OCI-LY3 (cell line): ENCODE data around the gene NFIA.
A peak's percentile ranks its signal among the peaks of the same experiment; 100 is the strongest.

Experiments
- H2AFZ ChIP-seq: fragments of 200-600, 300-600 bp; shearing (Covaris generic); 2 replicates; pipeline ENCODE4 v1.6.0; 2014; ENCODE audit warnings: antibody characterized with exemption, low read depth, low read length
- H3K27ac ChIP-seq: fragments of 200-600, 300-600 bp; sonication (generic); 2 replicates; pipeline ENCODE4 v1.5.1; 2014; ENCODE audit warnings: mild to moderate bottlenecking, low read length, moderate library complexity, mixed read lengths
- H3K27me3 ChIP-seq: fragments of 200-600, 300-600 bp; sonication (generic); 2 replicates; pipeline ENCODE4 v1.6.1; 2014; ENCODE audit warnings: low read depth, low read length, mixed read lengths
- H3K36me3 ChIP-seq: fragments of 200-600, 300-600 bp; sonication (generic); replicated peaks from 2 replicates; pipeline ENCODE3; 2014; ENCODE audit warnings: low read depth, low read length, mixed read lengths
- H3K4me1 ChIP-seq: fragments of 300-600, 200-600 bp; sonication (generic); 2 replicates; pipeline ENCODE4 v1.6.1; 2014; ENCODE audit warnings: low read length, mixed read lengths
- H3K4me2 ChIP-seq: fragments of 200-600, 300-600 bp; sonication (generic); 2 replicates; pipeline ENCODE4 v1.6.1; 2014; ENCODE audit warnings: low read length, mixed read lengths
- H3K4me3 ChIP-seq: fragments of 300-600, 200-600 bp; sonication (generic); 2 replicates; pipeline ENCODE4 v1.5.1; 2014; ENCODE audit warnings: antibody characterized with exemption, mild to moderate bottlenecking, low read length, moderate library complexity
- H3K79me2 ChIP-seq: fragments of 300-600, 200-600 bp; shearing (Covaris generic); 2 replicates; pipeline ENCODE4 v1.6.1; 2014; ENCODE audit warnings: mild to moderate bottlenecking, low read length, mixed read lengths
- H3K9ac ChIP-seq: fragments of 300-600, 200-600 bp; shearing (Covaris generic); 2 replicates; pipeline ENCODE4 v1.6.0; 2014; ENCODE audit warnings: mild to moderate bottlenecking, low read length, moderate library complexity
- H3K9me3 ChIP-seq: fragments of 200-600, 300-600 bp; shearing (Covaris generic); 2 replicates; pipeline ENCODE4 v1.6.1; 2014; ENCODE audit warnings: low read length, mixed read lengths; ENCODE audit not compliant: insufficient read depth
- H4K20me1 ChIP-seq: fragments of 200-600, 300-600 bp; sonication (generic); 2 replicates; pipeline ENCODE4 v1.6.1; 2016; ENCODE audit warnings: low read length, mixed read lengths; ENCODE audit not compliant: insufficient read depth
- CTCF ChIP-seq: fragments of 200-600, 300-600 bp; sonication (generic); IDR thresholded peaks from 2 replicates; pipeline ENCODE4 v1.5.1; 2014; ENCODE audit warnings: antibody characterized with exemption, low read length, low read depth
- EZH2phosphoT487 ChIP-seq: fragments of 200-600 bp; shearing (Covaris generic); IDR thresholded peaks from 2 replicates; pipeline ENCODE4 v1.6.1; 2018; ENCODE audit warnings: antibody characterized with exemption, mixed run types, low read depth

Gene NFIA

DNA sequence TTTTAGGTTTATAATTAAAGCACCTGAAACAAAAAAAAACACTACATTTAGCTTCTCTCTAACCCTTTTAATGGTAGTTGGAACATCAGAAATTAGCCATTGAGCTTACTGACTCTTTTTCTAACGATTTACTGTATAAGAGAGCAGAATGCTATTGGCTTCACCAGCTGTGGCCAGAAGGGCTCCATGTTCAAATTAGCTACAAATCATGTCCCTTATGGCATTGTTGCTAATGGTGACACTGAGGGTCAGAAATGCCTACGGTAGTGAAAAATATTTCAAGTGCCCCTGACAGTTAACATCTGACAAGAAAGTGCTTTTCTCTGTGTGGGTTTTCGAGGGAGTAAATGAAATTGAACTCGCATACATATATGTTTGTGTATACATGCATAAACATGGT is 232.7 kb downstream of the NFIA start:
- no peaks in the 10 kb centered on the region for H3K36me3 ChIP-seq
- H3K4me3 ChIP-seq, result no peak overlapping the region
- no peak overlapping the region for H2AFZ ChIP-seq
- H3K9ac ChIP-seq, result no peak overlapping the region
- no peak overlapping the region for H3K27ac ChIP-seq
- no peak overlapping the region for H3K4me2 ChIP-seq
- TF ChIP-seq EZH2phosphoT487 (no peak), CTCF (no peak)
- no peaks in the 10 kb centered on the region for H3K9me3 ChIP-seq
- H3K79me2 ChIP-seq, result no peaks in the 10 kb centered on the region
- H4K20me1 ChIP-seq, result no peaks in the 10 kb centered on the region
- H3K27me3 ChIP-seq, result peaks cover 6% of the 10 kb centered on the region; the same call in 1 of the 2 replicates
- H3K4me1 ChIP-seq, result peaks cover 8% of the 10 kb centered on the region

DNA sequence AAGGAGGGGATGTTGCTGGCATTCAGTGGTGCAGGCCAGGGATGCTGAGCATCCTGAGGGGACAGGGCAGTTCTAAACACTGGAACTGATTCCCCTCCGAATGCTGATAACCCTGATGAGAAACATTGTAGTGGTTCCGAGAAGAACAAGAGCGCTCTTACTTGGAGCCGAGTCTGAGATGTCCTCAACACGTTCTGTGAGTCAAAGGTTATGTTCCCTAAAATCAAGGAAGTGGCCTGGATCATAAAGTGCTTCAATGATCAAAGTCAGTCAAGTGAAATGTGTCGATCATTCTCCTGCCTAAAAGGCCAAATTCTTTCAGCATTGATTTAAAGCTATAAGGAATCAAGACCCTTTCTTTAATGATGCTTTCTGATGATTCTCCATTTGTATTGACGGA is 234.1 kb downstream of the NFIA start:
- Histone ChIP-seq H3K4me2 (no peak overlapping the region), H2AFZ (no peak overlapping the region)

DNA sequence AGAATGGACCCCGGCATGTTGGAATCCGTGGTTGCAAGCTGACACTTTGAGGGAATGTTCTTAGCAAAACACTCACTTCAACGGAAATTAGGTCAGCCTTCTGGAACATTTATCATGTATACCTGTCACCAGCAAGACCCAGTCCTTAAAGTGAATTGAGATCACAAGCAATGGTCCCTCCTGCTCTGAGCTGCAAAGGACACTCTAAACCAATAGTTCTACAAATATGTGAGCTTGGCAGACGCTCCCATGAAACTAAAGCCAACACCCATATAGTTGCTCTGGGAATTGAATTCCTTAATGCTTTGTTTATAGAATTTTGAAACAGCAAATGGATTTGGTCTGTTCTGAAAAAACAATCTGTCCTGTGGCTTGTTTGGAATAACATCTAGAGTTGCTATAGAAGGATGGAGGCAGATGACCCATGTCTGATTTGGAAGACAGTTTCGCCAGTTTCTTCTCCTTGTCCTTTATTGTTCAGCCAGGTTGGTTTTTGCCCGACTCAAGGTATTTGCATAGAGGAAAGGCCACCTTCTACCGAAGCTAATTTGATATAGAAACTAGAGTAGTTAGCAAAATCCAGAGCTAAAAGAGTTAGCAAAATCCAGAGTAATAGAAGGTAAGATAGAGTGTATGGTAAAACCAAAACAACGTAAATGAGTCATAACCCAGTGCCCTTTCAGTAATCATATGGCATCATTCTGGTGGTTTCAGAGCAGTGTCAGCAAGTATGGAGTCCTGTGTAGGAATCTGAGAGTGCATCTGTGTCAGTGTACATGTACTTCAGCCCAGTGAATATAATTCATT is 236.2 kb downstream of the NFIA start:
- Histone ChIP-seq H3K27ac (no peak overlapping the region), H3K27me3 (peaks cover 17% of the 10 kb centered on the region; the same call in 1 of the 2 replicates), H3K4me3 (no peak overlapping the region), H3K9ac (no peak overlapping the region), H3K9me3 (no peaks in the 10 kb centered on the region), H3K36me3 (no peaks in the 10 kb centered on the region), H3K4me1 (peaks cover 8% of the 10 kb centered on the region), H3K79me2 (no peaks in the 10 kb centered on the region), H3K4me2 (no peak overlapping the region), H4K20me1 (no peaks in the 10 kb centered on the region), H2AFZ (no peak overlapping the region)
- TF ChIP-seq EZH2phosphoT487 (0 out of 2 replicates have a peak, but pooled peaks have one; percentile 36), CTCF (no peak)

More for the DNA sequence above, 234.1 kb downstream of the NFIA start:
- Histone ChIP-seq H3K4me3 (no peak overlapping the region), H3K4me1 (peaks cover 8% of the 10 kb centered on the region), H3K9ac (no peak overlapping the region), H3K36me3 (no peaks in the 10 kb centered on the region), H3K79me2 (no peaks in the 10 kb centered on the region), H3K27me3 (peaks cover 6% of the 10 kb centered on the region; the same call in 1 of the 2 replicates), H3K27ac (no peak overlapping the region), H4K20me1 (no peaks in the 10 kb centered on the region), H3K9me3 (no peaks in the 10 kb centered on the region)
- TF ChIP-seq EZH2phosphoT487 (no peak), CTCF (no peak)

- Histone ChIP-seq H3K4me3 (no peak overlapping the region), H3K27me3 (peaks cover 16% of the 10 kb centered on the region), H3K27ac (no peak overlapping the region), H2AFZ (no peak overlapping the region), H3K9ac (no peak overlapping the region), H3K4me1 (peaks cover 8% of the 10 kb centered on the region), H3K36me3 (no peaks in the 10 kb centered on the region), H3K9me3 (no peaks in the 10 kb centered on the region), H3K4me2 (no peak overlapping the region), H3K79me2 (no peaks in the 10 kb centered on the region), H4K20me1 (no peaks in the 10 kb centered on the region)
- TF ChIP-seq EZH2phosphoT487 (no peak), CTCF (no peak)
Measured at GRCh38 chr1:61320575-61320974, 238.2 kb downstream of the NFIA start.
